Right lobe of liver (tissue), 4 donors: ENCODE results near the gene PLCB1.

Experiments
- CTCF ChIP-seq, 4 donors: fragments of 200-600 bp in 3 of 4; fragments of 450-650 bp in 1 of 4; IDR thresholded peaks; one replicate each; pipeline versions ENCODE4 v1.5.1 to v1.8.0; 2016 to 2022; ENCODE audit warnings: antibody characterized with exemption in 4 of 4, mild to moderate bottlenecking in 2 of 4
- POLR2A ChIP-seq: fragments of 450-650 bp; IDR thresholded peaks from one replicate; pipeline ENCODE4 v1.6.1; 2017; ENCODE audit warnings: antibody characterized with exemption, mild to moderate bottlenecking
- donor health status: DM: no; HTN: no; CAD: no.
- donor health status: DM: no; HTN: no; CAD: no.
- donor health status: DM: no; HTN: yes; CAD: no.

DNA sequence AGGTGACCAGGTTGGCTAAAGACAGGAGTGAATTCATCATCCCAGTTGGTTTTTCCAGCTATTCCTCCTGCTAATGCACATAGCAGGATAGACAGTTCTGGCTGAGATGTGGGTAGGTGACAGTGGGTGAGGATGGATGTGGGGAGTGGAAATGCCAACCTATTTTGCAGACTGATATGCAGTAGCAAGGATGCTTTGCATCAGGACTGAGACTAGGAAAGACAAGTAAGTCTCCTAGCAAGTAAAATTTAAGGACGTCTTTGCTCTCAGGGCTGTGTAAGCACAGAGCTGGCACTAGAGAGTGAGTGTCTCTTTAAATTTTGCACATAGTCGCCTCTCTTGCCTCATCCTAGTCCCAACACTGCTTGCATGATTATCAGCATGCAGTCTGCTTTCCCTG is 568.7 kb downstream of the PLCB1 start:
- TF ChIP-seq CTCF (IDR thresholded peaks at IDR 0.05) (no peak), POLR2A (no peak)
